Breast epithelium (tissue), 3 donors: Measurements from ENCODE around the gene DAB1.

Experiments
- CTCF ChIP-seq, 3 donors: fragments of 450-650 bp; IDR thresholded peaks; one replicate each; pipeline ENCODE4 v1.5.1; 2016 to 2017; ENCODE audit warnings: antibody characterized with exemption in 3 of 3, mild to moderate bottlenecking in 3 of 3, moderate library complexity in 3 of 3
- POLR2A ChIP-seq: fragments of 450-650 bp; IDR thresholded peaks from one replicate; pipeline ENCODE4 v1.6.1; 2016; ENCODE audit warnings: antibody characterized with exemption, mild to moderate bottlenecking, moderate library complexity

GRCh38 chr1:57229076-57229475 is 194.8 kb downstream of the DAB1 start:
- TF ChIP-seq CTCF (IDR thresholded peaks at IDR 0.05) (no peak), POLR2A (no peak)
